ENCODE data around the gene NOL4L. TPM values are rescaled to one million over a fixed set of nuclear protein-coding genes. Genes with fewer than 3 reads are reported as not detected.

Gene NOL4L, protein sequence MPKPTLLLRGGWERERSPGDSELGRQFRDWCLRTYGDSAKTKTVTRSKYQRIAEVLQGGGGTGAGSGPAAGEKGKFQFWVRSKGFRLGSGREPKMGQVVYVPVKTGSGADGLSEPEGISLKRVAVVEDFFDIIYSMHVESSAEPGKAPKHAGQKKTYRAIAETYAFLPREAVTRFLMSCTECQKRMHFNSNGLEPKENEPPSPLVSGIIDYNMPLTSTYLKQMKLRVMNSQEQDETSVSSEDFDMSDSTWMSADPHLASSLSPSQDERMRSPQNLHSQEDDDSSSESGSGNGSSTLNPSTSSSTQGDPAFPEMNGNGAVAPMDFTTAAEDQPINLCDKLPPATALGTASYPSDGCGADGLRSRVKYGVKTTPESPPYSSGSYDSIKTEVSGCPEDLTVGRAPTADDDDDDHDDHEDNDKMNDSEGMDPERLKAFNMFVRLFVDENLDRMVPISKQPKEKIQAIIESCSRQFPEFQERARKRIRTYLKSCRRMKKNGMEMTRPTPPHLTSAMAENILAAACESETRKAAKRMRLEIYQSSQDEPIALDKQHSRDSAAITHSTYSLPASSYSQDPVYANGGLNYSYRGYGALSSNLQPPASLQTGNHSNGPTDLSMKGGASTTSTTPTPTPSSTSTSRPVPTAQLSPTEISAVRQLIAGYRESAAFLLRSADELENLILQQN
- 6.6 and 10.9 TPM in 2 replicates for polyA plus RNA-seq (2011; rRNA removed)
- polyA minus RNA-seq (2011; rRNA and poly(A)+ RNA removed) = 8.2 and 12.8 TPM in 2 replicates

DNA sequence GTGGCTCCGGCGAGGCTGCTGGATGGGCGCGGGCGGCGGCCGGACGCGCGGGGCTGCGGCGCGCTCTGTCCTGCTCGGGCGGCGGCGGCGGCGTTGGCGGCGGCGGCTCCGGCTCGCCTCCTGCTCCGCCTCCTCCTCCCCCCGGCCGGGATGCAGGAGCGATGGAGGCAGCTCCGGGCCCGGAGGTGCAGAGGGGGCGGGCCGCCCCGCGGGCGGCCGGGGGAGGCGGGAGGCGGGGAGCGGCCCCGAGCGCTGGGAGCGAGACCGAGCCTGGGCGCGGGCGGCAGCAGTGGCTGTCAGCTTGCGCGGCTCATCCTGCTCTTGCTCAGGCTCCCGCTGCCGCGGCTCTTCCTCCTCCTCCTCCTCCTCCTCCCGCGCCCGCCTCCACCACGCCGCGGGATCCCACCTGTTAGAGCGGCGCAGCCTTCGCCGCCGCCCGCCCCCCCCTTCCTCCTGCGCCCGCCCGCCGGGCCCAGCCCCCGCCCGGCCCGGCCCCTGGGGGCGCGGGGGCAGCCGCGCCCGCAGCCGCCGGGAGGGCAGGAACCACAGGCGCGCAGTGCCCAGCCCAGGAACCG is at the start of gene NOL4L:
Gene NOL4L, minus strand, starts transcription at position 323 of the 575 bp plus-strand sequence. CDS start 443 bp downstream, outside the sequence.
- H3K27me3 ChIP-seq (ENCODE audit: control insufficient read depth, insufficient read depth, low read length) = peaks cover 9% of the 10 kb centered on the region
- CTCF ChIA-PET = no interaction called here
- H3K4me3 ChIP-seq (ENCODE audit: low read depth, low read length) = peak within 1 kb of the TSS; percentile 58
- no peaks in the 10 kb centered on the region for H3K36me3 ChIP-seq (ENCODE audit: control insufficient read depth, insufficient read depth, low read length)
- TF ChIP-seq, protein P1, sequence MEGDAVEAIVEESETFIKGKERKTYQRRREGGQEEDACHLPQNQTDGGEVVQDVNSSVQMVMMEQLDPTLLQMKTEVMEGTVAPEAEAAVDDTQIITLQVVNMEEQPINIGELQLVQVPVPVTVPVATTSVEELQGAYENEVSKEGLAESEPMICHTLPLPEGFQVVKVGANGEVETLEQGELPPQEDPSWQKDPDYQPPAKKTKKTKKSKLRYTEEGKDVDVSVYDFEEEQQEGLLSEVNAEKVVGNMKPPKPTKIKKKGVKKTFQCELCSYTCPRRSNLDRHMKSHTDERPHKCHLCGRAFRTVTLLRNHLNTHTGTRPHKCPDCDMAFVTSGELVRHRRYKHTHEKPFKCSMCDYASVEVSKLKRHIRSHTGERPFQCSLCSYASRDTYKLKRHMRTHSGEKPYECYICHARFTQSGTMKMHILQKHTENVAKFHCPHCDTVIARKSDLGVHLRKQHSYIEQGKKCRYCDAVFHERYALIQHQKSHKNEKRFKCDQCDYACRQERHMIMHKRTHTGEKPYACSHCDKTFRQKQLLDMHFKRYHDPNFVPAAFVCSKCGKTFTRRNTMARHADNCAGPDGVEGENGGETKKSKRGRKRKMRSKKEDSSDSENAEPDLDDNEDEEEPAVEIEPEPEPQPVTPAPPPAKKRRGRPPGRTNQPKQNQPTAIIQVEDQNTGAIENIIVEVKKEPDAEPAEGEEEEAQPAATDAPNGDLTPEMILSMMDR (IDR thresholded peaks at IDR 0.05; ENCODE audit: insufficient read depth, low read depth, low read length) = no peak
- POLR2A ChIA-PET = no interaction called here
- DNase-seq (ENCODE audit: low read depth) = no peak

DNA sequence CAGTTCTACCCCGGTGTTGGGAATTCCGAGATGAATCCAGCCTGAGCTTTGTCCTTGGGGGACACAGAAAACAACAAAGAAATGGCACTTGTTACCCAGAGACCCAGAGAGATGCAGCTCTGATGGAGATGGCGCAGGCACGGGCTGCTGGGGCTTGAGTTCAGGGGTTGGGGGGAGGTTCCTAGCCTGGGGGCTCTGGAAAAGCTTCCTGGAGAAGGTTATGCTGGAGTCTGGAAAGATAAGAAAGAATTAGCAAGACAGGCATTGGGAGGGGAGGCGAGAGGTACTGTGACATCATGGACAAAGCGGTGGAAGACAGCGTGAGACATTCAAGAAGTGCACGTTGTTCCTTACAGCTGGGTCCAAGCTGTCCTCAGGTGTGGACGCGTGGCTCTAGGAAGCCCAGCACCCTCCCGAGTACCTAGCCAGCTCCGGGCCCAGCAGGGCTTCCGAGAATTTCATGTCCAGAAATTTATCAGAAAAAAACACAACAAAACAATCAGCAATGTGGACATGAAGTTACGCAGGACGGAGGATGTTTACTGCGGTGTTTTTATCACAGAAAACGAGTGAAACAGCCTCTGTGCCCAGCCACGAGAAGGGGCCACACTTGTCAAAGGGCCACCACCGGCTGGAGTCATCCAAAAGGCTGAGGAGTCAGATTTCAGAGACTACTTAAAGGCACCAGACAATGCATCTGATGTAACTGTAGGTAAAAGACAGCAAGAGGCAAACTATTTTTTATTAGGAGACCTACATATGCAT is 49.1 kb upstream of the NOL4L start:
- Histone ChIP-seq H3K36me3 (ENCODE audit: control insufficient read depth, insufficient read depth, low read length) (no peaks in the 10 kb centered on the region), H3K4me3 (ENCODE audit: low read depth, low read length) (no peak overlapping the region), H3K27me3 (ENCODE audit: control insufficient read depth, insufficient read depth, low read length) (peaks cover 10% of the 10 kb centered on the region; the same call in 1 of the 2 replicates)
- TF ChIP-seq, protein P1 (IDR thresholded peaks at IDR 0.05; ENCODE audit: insufficient read depth, low read depth, low read length) = no peak
- no peak for DNase-seq (ENCODE audit: low read depth)
- POLR2A ChIA-PET = no interaction called here
- CTCF ChIA-PET = no interaction called here

DNA sequence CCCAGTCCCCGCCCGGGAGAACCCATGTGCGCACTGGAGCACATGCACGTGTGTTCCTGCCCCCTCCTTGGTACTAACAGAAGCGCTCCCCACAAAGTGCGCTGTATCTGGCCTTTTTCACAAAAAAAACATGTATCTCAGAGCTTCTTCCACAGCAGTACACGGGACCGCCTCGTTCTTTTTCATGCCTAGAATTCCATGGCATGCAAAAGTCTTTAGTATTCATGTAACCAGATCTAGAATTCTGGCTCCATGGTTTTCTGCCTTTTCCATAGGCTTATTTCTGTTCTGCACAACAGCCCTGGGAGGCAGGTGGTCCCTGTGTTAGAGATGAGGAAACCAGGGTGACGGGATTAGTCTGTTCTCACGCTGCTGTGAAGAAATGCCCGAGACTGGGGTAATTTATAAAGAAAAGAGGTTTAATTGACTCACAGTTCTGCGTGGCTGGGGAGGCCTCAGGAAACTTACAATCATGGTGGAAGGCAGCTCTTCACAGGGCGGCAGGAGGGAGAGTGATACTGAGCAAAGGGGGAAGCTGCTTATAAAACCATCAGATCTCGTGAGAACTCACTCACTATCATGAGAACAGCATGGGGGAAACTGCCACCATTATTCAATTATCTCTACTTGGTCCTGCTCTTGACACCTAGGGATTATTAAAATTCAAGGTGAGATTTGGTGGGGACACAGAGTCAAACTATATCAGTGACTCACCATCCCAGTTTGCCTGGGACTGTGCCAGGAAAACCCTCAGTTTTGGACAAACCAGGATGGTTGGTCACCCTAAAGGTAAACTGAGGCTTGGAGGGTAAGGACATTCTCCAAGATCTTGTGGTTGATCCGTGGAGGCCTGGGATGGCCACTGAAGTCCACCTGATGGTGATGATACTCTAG is 47.6 kb upstream of the NOL4L start:
- TF ChIP-seq, protein P1 (IDR thresholded peaks at IDR 0.05; ENCODE audit: insufficient read depth, low read depth, low read length) = no peak
- Histone ChIP-seq H3K4me3 (ENCODE audit: low read depth, low read length) (no peak overlapping the region), H3K27me3 (ENCODE audit: control insufficient read depth, insufficient read depth, low read length) (peaks cover 10% of the 10 kb centered on the region; the same call in 1 of the 2 replicates), H3K36me3 (ENCODE audit: control insufficient read depth, insufficient read depth, low read length) (no peaks in the 10 kb centered on the region)
- CTCF ChIA-PET = interaction anchor here (0.6 to 1.6 kb wide), 2 partner anchors 20 to 98 kb away, joined by 3 to 5 read pairs; no protein-coding TSS in a partner anchor
- POLR2A ChIA-PET = no interaction called here
- DNase-seq (ENCODE audit: low read depth) = no peak

DNA sequence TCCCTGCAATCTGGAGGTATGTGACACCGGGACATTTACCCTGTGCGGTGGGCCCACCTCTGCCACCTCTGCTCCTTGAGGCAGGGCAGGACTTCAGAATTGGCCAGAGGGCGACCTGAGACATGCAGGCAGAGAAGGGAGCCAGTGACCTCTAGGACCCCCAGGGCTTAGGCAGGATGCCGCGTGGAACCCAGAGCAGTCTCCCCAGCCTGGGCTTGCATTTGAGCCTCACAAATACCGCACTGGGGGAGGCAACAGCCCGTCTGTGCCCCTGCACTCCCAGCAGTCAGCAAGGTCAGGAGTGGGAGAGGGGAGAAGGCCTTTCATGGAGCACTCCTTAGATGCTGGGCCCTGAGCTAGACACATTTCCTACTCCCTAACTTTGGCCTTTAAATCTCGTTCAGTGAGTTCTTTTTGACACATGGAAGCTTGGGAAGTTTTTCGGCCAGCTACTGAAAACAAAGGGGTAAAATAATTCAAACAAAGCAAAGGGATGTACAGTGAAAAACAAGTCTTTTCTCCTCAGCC is 46.9 kb upstream of the NOL4L start:
- TF ChIP-seq, protein P1 (IDR thresholded peaks at IDR 0.05; ENCODE audit: insufficient read depth, low read depth, low read length) = no peak
- Histone ChIP-seq H3K4me3 (ENCODE audit: low read depth, low read length) (no peak overlapping the region), H3K36me3 (ENCODE audit: control insufficient read depth, insufficient read depth, low read length) (no peaks in the 10 kb centered on the region), H3K27me3 (ENCODE audit: control insufficient read depth, insufficient read depth, low read length) (peaks cover 10% of the 10 kb centered on the region; the same call in 1 of the 2 replicates)
- ChIA-PET CTCF (interaction anchor here (1.6 kb wide), 1 partner anchor 21 kb away, joined by 5 read pairs; no protein-coding TSS in a partner anchor), POLR2A (no interaction called here)
- no peak for DNase-seq (ENCODE audit: low read depth)

Data from BJ (cell line).